B cell (primary cell): Measurements from ENCODE around the gene TNFAIP8L1. TPM values are rescaled to one million over a fixed set of nuclear protein-coding genes. Genes with fewer than 3 reads are reported as not detected.

Source experiments
- ATAC-seq: fragments of 200-7000 bp; cut with Tn5 transposase; one replicate; pipeline ENCODE4 v1.10.0; 2021; ENCODE audit warnings: low read depth, mild to moderate bottlenecking, moderate number of reproducible peaks, moderate library complexity
- CTCF ChIA-PET: fragments of 350-600 bp; sonication (Branson Sonifier 250); formaldehyde crosslinking; loops from one replicate; lab custom pipeline; 2021; ENCODE audit warnings: antibody characterized with exemption, inconsistent platforms; lab: Charles Lee
- POLR2A ChIA-PET: fragments of 350-600 bp; sonication (Branson Sonifier 250); formaldehyde crosslinking; loops from one replicate; lab custom pipeline; 2021; ENCODE audit warnings: antibody characterized with exemption; lab: Charles Lee
- DNase-seq: peaks from one replicate; pipeline ENCODE4 v3.0.0; 2013
- H2AFZ ChIP-seq: 2 replicates; pipeline ENCODE4 v1.6.1; 2012; ENCODE audit warnings: mild to moderate bottlenecking, low read depth, low read length; ENCODE audit not compliant: insufficient read depth, poor library complexity, severe bottlenecking
- H3K27ac ChIP-seq, 2 donors: 1 replicate in 1 of 2; 2 replicates in 1 of 2; pipeline ENCODE4 v1.5.1; 2012 to 2013; ENCODE audit warnings: low read length in 2 of 2, mild to moderate bottlenecking in 2 of 2, moderate library complexity in 1 of 2
- H3K27me3 ChIP-seq, 4 experiments: fragments of 200-600 bp in 1 of 4; sonication (generic) in 1 of 4; replicated peaks in 1 of 4; 1 replicate in 2 of 4; 2 replicates in 2 of 4; pipeline versions ENCODE4 v1.6.1 to v1.7.0; 2013 to 2016; ENCODE audit warnings: low read length in 3 of 4, mild to moderate bottlenecking in 2 of 4, mixed read lengths in 1 of 4, moderate library complexity in 1 of 4; ENCODE audit not compliant: insufficient read depth in 4 of 4, control insufficient read depth in 3 of 4; ENCODE audit errors: control extremely low read depth in 1 of 4
- H3K36me3 ChIP-seq, 2 experiments: replicated peaks in 1 of 2; 1 replicate in 1 of 2; 2 replicates in 1 of 2; pipeline versions ENCODE4 v1.6.1 to v1.7.1; 2013; ENCODE audit warnings: low read length in 1 of 2; ENCODE audit not compliant: insufficient read depth in 2 of 2, control insufficient read depth in 1 of 2; ENCODE audit errors: control extremely low read depth in 1 of 2, extremely low read depth in 1 of 2
- H3K4me1 ChIP-seq, 2 donors: fragments of 200-600 bp in 1 of 2; sonication (generic) in 1 of 2; 1 replicate in 1 of 2; 2 replicates in 1 of 2; pipeline versions ENCODE4 v1.5.1 to v1.6.1; 2013 to 2017; ENCODE audit warnings: low read length in 2 of 2; ENCODE audit not compliant: control insufficient read depth in 2 of 2, insufficient read depth in 2 of 2
- H3K4me2 ChIP-seq: replicated peaks from 2 replicates; pipeline ENCODE3; 2012; ENCODE audit warnings: mild to moderate bottlenecking, low read depth, low read length; ENCODE audit not compliant: poor library complexity, severe bottlenecking
- H3K4me3 ChIP-seq, 5 experiments: fragments of 200-600 bp in 1 of 5; sonication (generic) in 1 of 5; 1 replicate in 3 of 5; 2 replicates in 2 of 5; pipeline versions ENCODE4 v1.5.1 to v1.7.0; 2011 to 2016; ENCODE audit warnings: low read length in 4 of 5, mild to moderate bottlenecking in 4 of 5, low read depth in 2 of 5, control low read depth in 1 of 5, moderate library complexity in 1 of 5; ENCODE audit not compliant: insufficient read depth in 1 of 5; ENCODE audit errors: control extremely low read depth in 1 of 5, extremely low read depth in 1 of 5
- H3K79me2 ChIP-seq: fragments of 200-600 bp; sonication (generic); one replicate; pipeline ENCODE4 v1.6.0; 2016; ENCODE audit warnings: low read length; ENCODE audit not compliant: control insufficient read depth, insufficient read depth
- H3K9ac ChIP-seq: fragments of 200-600 bp; sonication (generic); 2 replicates; pipeline ENCODE4 v1.6.1; 2017; ENCODE audit warnings: mild to moderate bottlenecking, low read length, moderate library complexity
- H3K9me3 ChIP-seq, 3 donors: one replicate each; pipeline versions ENCODE4 v1.6.1 to v1.7.1; 2013; ENCODE audit warnings: low read length in 2 of 3; ENCODE audit not compliant: control insufficient read depth in 2 of 3, insufficient read depth in 1 of 3; ENCODE audit errors: control extremely low read depth in 1 of 3
- H4K20me1 ChIP-seq: 2 replicates; pipeline ENCODE4 v1.6.0; 2012; ENCODE audit warnings: mild to moderate bottlenecking, low read length; ENCODE audit not compliant: insufficient read depth, control insufficient read depth, poor library complexity, severe bottlenecking
- H3K27ac Mint-ChIP-seq: one replicate; pipeline ENCODE4 v1.8.0; 2021; ENCODE audit warnings: mixed read lengths
- H3K27me3 Mint-ChIP-seq: one replicate; pipeline ENCODE4 v1.8.0; 2021; ENCODE audit warnings: mixed read lengths
- H3K4me1 Mint-ChIP-seq: one replicate; pipeline ENCODE4 v1.8.0; 2021; ENCODE audit warnings: mixed read lengths
- H3K4me3 Mint-ChIP-seq: one replicate; pipeline ENCODE4 v1.8.0; 2021; ENCODE audit warnings: mixed read lengths
- H3K9me3 Mint-ChIP-seq: one replicate; pipeline ENCODE4 v1.8.0; 2022; ENCODE audit warnings: mixed read lengths; ENCODE audit not compliant: insufficient read depth
- CTCF ChIP-seq: fragments of 200-600 bp; IDR thresholded peaks from one replicate; pipeline ENCODE4 v1.8.0; 2022; ENCODE audit warnings: antibody characterized with exemption, mild to moderate bottlenecking
- EZH2 ChIP-seq: IDR thresholded peaks from 2 replicates; pipeline ENCODE4 v1.6.1; 2012; ENCODE audit warnings: borderline replicate concordance, low read depth, mild to moderate bottlenecking, moderate library complexity, low read length; ENCODE audit not compliant: insufficient read depth, poor library complexity, severe bottlenecking
- WGBS: methylation state at CpG from one replicate; pipeline ENCODE4 v1.1.5; 2013; ENCODE audit warnings: missing lambda C conversion rate; ENCODE audit not compliant: insufficient coverage; 5-methylcytosine and 5-hydroxymethylcytosine counted together
- intact Hi-C: fragments of 100-400 bp; cut with micrococcal nuclease; formaldehyde crosslinking; loops from one replicate; pipeline ENCODE4 v1.10.0; 2022
- polyA plus RNA-seq: library from polyadenylated mRNA; depleted of rRNA; stranded (reverse); fragments of >200 nt; gene quantifications from 2 replicates; pipeline ENCODE4 v1.2.3, GENCODE V29; 2012
- total RNA-seq, 2 donors: library from RNA; stranded (reverse); fragments of 120-200 nt in 1 of 2; gene quantifications; 1 replicate in 1 of 2; 2 replicates in 1 of 2; pipeline versions ENCODE4 v1.2.3 to v1.2.4, GENCODE V29; 2013 to 2022

The TNFAIP8L1 gene
- total and polyA plus RNA-seq, 2 donors (not counting 1 experiment from before 2014, with no cell fraction given): 9.1 to 20.9 TPM

GRCh38 chr19:4593409-4593851, 45.9 kb upstream of the TNFAIP8L1 start:
- Histone ChIP-seq H2AFZ (no peak overlapping the region), H3K4me3 (no peak overlapping the region), H3K9me3 (peaks cover 0 to 20% (median 0%) of the 10 kb centered on the region in 3 donors), H3K4me1 (peaks cover 11% of the 10 kb centered on the region in 2 donors), H3K27ac (no peak overlapping the region), H3K4me2 (no peak overlapping the region), H3K36me3 (no peaks in the 10 kb centered on the region), H3K9ac (no peak overlapping the region), H3K79me2 (no peaks in the 10 kb centered on the region), H3K27me3 (peaks cover 0 to 38% (median 16%) of the 10 kb centered on the region in 4 experiments), H4K20me1 (no peaks in the 10 kb centered on the region)
- peaks cover 41% of the 10 kb centered on the region for H3K27me3 Mint-ChIP-seq
- H3K4me3 Mint-ChIP-seq: no peak overlapping the region
- CTCF ChIA-PET: interaction anchor here (0.7 to 1.8 kb wide), 4 partner anchors 17 to 262 kb away, joined by 4 to 9 read pairs (median 6); no protein-coding TSS in a partner anchor
- ATAC-seq (peak; percentile 23), DNase-seq (no peak)
- 100% methylated on average over 1 of the region's 6 CpGs for WGBS
- H3K27ac Mint-ChIP-seq: no peak overlapping the region
- POLR2A ChIA-PET: no interaction called here
- intact Hi-C loops: no loop called here
- no peaks in the 10 kb centered on the region for H3K9me3 Mint-ChIP-seq
- TF ChIP-seq CTCF: no peak
- no peak for TF ChIP-seq EZH2
- peaks cover 9% of the 10 kb centered on the region for H3K4me1 Mint-ChIP-seq

DNA sequence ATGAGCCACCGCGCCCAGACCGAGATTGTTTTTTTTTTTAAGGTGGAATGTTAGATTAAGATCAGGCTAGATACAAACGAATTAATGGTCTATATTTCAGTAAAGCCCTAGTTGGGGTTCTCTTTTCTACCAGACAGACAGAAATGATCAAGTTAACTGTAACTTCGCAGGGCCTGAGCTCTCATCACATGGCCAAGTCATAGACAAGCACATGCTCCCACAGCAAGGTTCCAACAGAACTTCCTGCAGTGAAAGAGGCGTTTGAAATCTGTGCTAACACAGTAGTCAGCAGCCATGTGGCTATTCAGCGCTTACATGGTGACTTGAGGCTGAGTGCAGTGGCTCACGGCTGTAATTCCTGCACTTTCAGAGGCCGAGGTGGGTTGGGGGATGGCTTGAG, 45.1 kb upstream of the TNFAIP8L1 start:
- CTCF ChIA-PET: interaction anchor here (0.6 to 1.3 kb wide), 3 partner anchors 40 to 343 kb away, joined by 3 to 5 read pairs (median 5); no protein-coding TSS in a partner anchor

More for the DNA sequence above, 45.1 kb upstream of the TNFAIP8L1 start:
- Mint-ChIP-seq H3K4me3 (no peak overlapping the region), H3K9me3 (no peaks in the 10 kb centered on the region), H3K4me1 (peaks cover 12% of the 10 kb centered on the region), H3K27ac (no peak overlapping the region), H3K27me3 (peaks cover 44% of the 10 kb centered on the region)
- Histone ChIP-seq H3K36me3 (no peaks in the 10 kb centered on the region), H3K27me3 (peaks cover 0 to 44% (median 20%) of the 10 kb centered on the region in 4 experiments), H3K9ac (no peak overlapping the region), H2AFZ (no peak overlapping the region), H3K27ac (no peak overlapping the region), H3K4me3 (no peak overlapping the region), H3K9me3 (peaks cover 0 to 20% (median 0%) of the 10 kb centered on the region in 3 donors), H3K4me2 (no peak overlapping the region), H3K4me1 (peaks cover 15% of the 10 kb centered on the region in 2 donors), H4K20me1 (no peaks in the 10 kb centered on the region), H3K79me2 (no peaks in the 10 kb centered on the region)
- DNase-seq (no peak), ATAC-seq (no peak)
- WGBS: 66% methylated on average over 6 of the region's 9 CpGs
- POLR2A ChIA-PET: no interaction called here
- TF ChIP-seq EZH2 (no peak), CTCF (no peak)
- intact Hi-C loops: no loop called here
